ENCODE data around the gene SLC34A1.
"Not testable (repeated sequence)": the region's sequence is repeated elsewhere in the genome, so short reads cannot be mapped to it uniquely, and the experiment has no call there.

DNA sequence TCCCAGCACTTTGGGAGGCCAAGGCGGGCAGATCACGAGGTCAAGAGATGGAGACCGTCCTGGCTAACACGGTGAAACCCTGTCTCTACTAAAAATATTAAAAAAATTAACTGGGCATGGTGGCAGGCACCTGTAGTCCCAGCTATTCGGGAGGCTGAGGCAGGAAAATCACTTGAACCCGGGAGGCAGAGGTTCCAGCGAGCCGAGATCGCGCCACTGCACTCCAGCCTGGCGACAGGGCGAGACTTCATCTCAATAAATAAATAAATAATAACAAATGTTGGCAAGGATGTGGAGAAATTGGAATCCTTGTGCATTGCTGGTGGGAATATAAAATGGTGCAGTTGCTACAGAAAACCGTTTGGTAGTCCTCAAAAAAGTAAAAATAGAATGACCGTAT, 41.2 kb upstream of the SLC34A1 start:
- TF ChIP-seq EP300, POLR2A (IDR thresholded peaks at IDR 0.05): not testable (repeated sequence)
- TF ChIP-seq, protein P1, sequence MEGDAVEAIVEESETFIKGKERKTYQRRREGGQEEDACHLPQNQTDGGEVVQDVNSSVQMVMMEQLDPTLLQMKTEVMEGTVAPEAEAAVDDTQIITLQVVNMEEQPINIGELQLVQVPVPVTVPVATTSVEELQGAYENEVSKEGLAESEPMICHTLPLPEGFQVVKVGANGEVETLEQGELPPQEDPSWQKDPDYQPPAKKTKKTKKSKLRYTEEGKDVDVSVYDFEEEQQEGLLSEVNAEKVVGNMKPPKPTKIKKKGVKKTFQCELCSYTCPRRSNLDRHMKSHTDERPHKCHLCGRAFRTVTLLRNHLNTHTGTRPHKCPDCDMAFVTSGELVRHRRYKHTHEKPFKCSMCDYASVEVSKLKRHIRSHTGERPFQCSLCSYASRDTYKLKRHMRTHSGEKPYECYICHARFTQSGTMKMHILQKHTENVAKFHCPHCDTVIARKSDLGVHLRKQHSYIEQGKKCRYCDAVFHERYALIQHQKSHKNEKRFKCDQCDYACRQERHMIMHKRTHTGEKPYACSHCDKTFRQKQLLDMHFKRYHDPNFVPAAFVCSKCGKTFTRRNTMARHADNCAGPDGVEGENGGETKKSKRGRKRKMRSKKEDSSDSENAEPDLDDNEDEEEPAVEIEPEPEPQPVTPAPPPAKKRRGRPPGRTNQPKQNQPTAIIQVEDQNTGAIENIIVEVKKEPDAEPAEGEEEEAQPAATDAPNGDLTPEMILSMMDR (IDR thresholded peaks at IDR 0.05) = not testable (repeated sequence)

All from upper lobe of left lung (tissue), 4 donors.